Omental fat pad (tissue), 4 donors: Measurements from ENCODE around the gene SUN3. TPM values are rescaled to one million over a fixed set of nuclear protein-coding genes. Genes with fewer than 3 reads are reported as not detected.

Experiments
- ATAC-seq: fragments of 150-250 bp; one replicate; pipeline ENCODE4 v1.9.1; 2016; ENCODE audit warnings: mild to moderate bottlenecking, moderate library complexity; ENCODE audit not compliant: low FRiP score
- DNase-seq: peaks from one replicate; pipeline ENCODE4 v3.0.0-alpha.2; 2019; ENCODE audit warnings: low spot score
- CTCF ChIP-seq, 3 donors: fragments of 450-650 bp; IDR thresholded peaks; one replicate each; pipeline ENCODE4 v1.5.1; 2016 to 2017; ENCODE audit warnings: antibody characterized with exemption in 3 of 3, mild to moderate bottlenecking in 3 of 3, moderate library complexity in 2 of 3
- total RNA-seq, 4 donors: library from RNA; depleted of rRNA; stranded (reverse); fragments of >200 nt; gene quantifications; one replicate each; pipeline ENCODE4 v1.1.0, GENCODE V29; 2016

Gene SUN3
- total RNA-seq, 4 donors from 2014 or later = not detected

DNA sequence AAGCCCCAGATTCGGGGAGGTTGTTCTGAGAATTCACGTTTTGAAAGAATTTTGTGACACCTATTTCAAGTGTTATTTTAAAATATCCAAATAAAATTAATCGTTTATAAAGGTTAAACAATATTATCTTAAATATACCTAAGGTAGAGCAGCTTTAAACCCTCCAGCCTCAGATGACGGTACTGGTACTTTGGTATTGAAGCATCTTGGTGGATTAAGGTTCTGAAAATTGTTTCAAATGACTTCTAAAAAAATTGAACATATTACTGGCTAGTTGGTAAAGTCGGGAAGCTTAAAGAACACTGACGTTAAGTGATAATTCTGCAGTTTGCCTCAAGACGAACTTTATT is 49.1 kb downstream of the SUN3 start:
- TF ChIP-seq CTCF (IDR thresholded peaks at IDR 0.05) = no peak
- DNase-seq (no peak), ATAC-seq (no peak)

DNA sequence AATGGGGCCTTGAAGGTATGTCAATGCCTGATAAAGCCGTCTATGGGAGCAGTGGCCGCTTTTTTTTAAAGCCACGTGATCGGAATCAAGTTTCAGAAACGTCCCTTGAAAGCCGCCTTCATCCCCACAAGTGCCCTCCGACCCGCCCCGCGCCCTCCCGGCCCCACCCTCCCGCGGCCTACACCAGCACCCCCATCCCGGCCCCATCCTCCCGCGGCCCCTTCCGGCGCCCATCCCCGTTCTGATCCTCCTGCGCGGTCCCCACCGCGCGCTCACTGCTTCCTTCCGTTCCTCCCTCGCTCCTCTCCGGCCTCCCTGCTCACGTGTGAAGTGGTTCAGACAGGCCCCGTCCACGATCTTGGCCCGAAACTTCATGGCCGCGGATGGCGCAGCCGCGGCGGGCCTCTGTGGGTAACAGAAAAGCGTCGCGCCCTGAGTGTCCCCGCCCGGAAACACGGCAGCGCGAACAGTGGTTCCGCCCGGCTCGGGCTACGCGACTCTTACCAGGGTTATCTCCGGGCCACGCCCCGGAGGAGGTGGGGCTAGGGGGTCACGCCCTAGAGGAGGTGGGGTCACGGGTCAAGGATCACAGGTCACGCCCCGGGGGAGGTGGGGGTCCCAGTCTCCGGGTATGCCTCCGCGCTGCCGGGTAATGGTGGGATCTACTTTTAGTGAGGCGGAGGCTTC is 49.6 kb downstream of the SUN3 start, which contains the start of gene HUS1:
TSS of gene HUS1 (minus strand) at position 471 of the 687 bp plus-strand sequence. CDS start at position 375, 96 bp downstream.
- DNase-seq (peak; percentile 79), ATAC-seq (peak; percentile 99)
- no peak for TF ChIP-seq CTCF (IDR thresholded peaks at IDR 0.05)

DNA sequence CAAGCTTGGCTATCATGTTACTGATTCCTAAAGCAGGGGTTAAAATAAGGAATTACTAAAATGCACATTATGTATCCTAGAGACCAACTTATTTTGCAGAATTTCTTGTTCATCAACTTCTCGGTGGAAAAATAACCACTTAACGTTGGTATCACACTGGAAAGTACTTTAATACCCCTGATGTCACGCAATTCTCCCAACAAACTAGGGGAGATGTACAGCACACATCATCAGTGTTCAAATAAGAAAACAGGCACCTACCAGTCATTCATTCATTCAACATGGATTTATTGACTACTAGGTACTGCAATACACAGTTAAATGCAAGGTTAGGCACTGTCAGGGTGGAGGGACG is 50.1 kb downstream of the SUN3 start:
- DNase-seq = no peak

GRCh38 chr7:47973739-47974138 is 55.2 kb downstream of the SUN3 start:
- no peak for TF ChIP-seq CTCF (IDR thresholded peaks at IDR 0.05)
- no peak for DNase-seq
- ATAC-seq = no peak

More for the DNA sequence above, 50.1 kb downstream of the SUN3 start:
- no peak for TF ChIP-seq CTCF (IDR thresholded peaks at IDR 0.05)
- ATAC-seq = peak; percentile 12

DNA sequence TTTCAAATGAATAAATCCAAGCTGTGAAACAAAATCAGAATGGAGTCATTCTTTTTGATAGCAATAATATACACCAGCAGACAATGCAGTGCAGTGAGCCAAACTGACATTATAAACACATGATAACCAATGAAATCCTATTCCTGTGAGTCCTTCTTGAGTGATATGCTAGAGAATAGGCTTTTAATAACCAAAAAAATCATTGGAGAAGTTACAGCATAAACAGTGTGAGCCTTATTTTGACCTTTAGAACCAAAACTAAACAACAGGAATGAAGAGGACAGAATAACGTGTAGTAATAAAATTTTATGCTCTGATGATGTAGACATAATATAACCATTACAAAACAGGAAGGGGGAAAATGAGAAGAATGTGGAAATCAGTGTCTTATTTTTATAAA is 58.1 kb downstream of the SUN3 start:
- DNase-seq (no peak), ATAC-seq (no peak)
- TF ChIP-seq CTCF (IDR thresholded peaks at IDR 0.05) = no peak

- no peak for TF ChIP-seq CTCF (IDR thresholded peaks at IDR 0.05)
- peak; percentile 50 for DNase-seq
- ATAC-seq = no peak
Observed at GRCh38 chr7:47968847-47969774, 59.8 kb downstream of the SUN3 start.
